Measurements from ENCODE around the gene SORCS3. TPM values are rescaled to one million over a fixed set of nuclear protein-coding genes. Genes with fewer than 3 reads are reported as not detected.

The SORCS3 gene
- total RNA-seq, 2 donors from 2014 or later: not detected

DNA sequence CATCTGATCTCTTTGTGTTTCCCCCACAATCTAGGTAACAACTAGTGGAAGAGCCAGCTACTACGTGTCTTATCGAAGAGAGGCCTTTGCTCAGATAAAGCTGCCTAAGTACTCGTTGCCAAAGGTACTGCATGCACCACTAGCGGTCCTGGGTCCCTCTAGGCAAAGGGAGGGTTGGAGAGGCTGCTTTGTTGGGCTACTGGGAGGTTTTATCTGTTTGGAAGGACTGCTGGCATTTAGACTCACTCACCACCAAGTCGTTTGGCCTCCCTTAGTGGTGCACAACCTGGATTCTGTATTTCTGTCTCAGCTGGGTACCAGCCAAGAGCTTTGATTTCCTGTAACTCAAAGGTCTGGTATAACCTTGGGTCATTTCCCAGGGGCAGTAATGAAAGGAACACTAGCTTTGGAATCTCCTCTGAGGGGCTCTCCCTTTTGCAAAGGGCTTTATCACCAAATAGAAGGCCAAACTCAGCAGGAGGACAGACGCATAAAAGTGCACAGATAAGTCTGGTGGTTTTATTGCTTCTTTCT, 498.3 kb downstream of the SORCS3 start:
- DNase-seq (ENCODE audit: low spot score) (no peak), ATAC-seq (ENCODE audit: insufficient number of reproducible peaks, low FRiP score, low read depth) (no peak)
- Histone ChIP-seq H3K36me3 (no peaks in the 10 kb centered on the region), H3K9me3 (no peaks in the 10 kb centered on the region), H3K27ac (no peak overlapping the region), H3K4me1 (ENCODE audit: control insufficient read depth in 1 of 2, low read depth in 2 of 2) (no peaks in the 10 kb centered on the region), H3K27me3 (replicated peaks; ENCODE audit: insufficient read depth) (no peaks in the 10 kb centered on the region), H3K4me3 (no peak overlapping the region)
- TF ChIP-seq, protein P1, sequence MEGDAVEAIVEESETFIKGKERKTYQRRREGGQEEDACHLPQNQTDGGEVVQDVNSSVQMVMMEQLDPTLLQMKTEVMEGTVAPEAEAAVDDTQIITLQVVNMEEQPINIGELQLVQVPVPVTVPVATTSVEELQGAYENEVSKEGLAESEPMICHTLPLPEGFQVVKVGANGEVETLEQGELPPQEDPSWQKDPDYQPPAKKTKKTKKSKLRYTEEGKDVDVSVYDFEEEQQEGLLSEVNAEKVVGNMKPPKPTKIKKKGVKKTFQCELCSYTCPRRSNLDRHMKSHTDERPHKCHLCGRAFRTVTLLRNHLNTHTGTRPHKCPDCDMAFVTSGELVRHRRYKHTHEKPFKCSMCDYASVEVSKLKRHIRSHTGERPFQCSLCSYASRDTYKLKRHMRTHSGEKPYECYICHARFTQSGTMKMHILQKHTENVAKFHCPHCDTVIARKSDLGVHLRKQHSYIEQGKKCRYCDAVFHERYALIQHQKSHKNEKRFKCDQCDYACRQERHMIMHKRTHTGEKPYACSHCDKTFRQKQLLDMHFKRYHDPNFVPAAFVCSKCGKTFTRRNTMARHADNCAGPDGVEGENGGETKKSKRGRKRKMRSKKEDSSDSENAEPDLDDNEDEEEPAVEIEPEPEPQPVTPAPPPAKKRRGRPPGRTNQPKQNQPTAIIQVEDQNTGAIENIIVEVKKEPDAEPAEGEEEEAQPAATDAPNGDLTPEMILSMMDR (IDR thresholded peaks at IDR 0.05): no peak

DNA sequence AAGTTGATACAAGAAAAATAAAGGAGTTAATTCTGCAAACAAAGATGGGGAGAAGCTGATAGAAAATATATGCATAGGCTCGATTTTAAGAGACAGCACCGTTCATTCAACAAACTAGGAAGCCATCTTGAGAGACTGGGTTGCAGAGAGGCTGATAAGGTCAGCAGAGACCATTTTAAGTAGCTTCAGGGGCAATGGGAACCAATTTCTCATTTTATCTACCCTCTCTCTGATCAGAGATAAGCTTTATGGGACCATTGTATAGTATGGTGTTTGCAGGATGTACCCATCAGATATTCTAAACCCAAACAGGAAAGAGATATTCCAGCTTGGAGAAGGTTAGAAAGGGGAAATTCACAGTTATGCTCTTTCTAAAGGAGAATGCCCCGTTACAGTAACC, 499.5 kb downstream of the SORCS3 start:
- H3K27ac ChIP-seq: no peak overlapping the region
- DNase-seq (ENCODE audit: low spot score) (no peak), ATAC-seq (ENCODE audit: insufficient number of reproducible peaks, low FRiP score, low read depth) (no peak)
- no peaks in the 10 kb centered on the region for H3K36me3 ChIP-seq
- no peaks in the 10 kb centered on the region for H3K4me1 ChIP-seq (ENCODE audit: control insufficient read depth in 1 of 2, low read depth in 2 of 2)
- TF ChIP-seq, protein P1 (IDR thresholded peaks at IDR 0.05): no peak
- H3K27me3 ChIP-seq (replicated peaks; ENCODE audit: insufficient read depth): no peaks in the 10 kb centered on the region
- H3K9me3 ChIP-seq: no peaks in the 10 kb centered on the region
- H3K4me3 ChIP-seq: no peak overlapping the region

DNA sequence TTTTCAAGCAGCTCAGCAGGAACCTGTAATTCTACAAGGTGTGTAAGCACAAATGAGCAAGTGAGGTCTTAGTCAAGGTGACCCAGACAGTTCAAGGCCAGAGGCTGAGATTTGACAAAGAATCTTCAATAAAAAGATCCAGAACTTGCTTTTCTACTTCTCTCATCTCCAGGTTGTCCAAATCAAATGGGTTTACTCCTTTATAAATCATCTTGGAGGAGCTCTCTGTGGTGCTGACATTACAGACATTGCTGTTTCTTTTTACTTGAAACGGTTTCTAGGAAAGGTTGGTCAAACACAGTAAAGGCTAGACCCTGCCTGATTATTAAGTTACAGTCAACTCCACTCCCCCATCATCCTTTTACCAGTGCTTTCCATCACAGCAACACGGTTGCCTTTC, 504.6 kb downstream of the SORCS3 start:
- ATAC-seq (ENCODE audit: insufficient number of reproducible peaks, low FRiP score, low read depth) (no peak), DNase-seq (ENCODE audit: low spot score) (no peak)
- no peaks in the 10 kb centered on the region for H3K36me3 ChIP-seq
- no peaks in the 10 kb centered on the region for H3K27me3 ChIP-seq (replicated peaks; ENCODE audit: insufficient read depth)
- no peak overlapping the region for H3K4me3 ChIP-seq
- no peaks in the 10 kb centered on the region for H3K4me1 ChIP-seq (ENCODE audit: control insufficient read depth in 1 of 2, low read depth in 2 of 2)
- TF ChIP-seq, protein P1 (IDR thresholded peaks at IDR 0.05): no peak
- no peaks in the 10 kb centered on the region for H3K9me3 ChIP-seq
- H3K27ac ChIP-seq: no peak overlapping the region

DNA sequence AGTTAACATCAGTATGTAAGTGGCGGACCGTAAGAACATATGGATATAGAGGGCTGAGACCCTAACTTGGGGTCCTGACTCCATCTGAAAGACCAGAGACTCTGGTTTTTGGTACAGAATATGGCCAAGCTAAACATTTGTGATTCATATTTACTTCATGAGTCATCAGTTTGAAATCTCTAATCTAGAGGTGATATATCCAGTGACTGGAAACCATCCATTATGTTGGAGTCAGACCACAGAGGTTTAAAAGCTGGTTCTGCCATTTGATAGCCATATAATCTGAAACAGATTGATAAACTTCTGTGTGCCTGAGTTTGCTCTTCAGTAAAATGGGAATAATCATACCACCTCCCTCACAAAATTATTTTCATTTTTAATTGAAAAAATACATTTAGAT, 505.3 kb downstream of the SORCS3 start:
- Histone ChIP-seq H3K27ac (no peak overlapping the region), H3K4me1 (ENCODE audit: control insufficient read depth in 1 of 2, low read depth in 2 of 2) (no peaks in the 10 kb centered on the region), H3K9me3 (no peaks in the 10 kb centered on the region), H3K4me3 (no peak overlapping the region), H3K36me3 (no peaks in the 10 kb centered on the region), H3K27me3 (replicated peaks; ENCODE audit: insufficient read depth) (no peaks in the 10 kb centered on the region)
- no peak for ATAC-seq (ENCODE audit: insufficient number of reproducible peaks, low FRiP score, low read depth)
- TF ChIP-seq, protein P1 (IDR thresholded peaks at IDR 0.05): no peak
- no peak for DNase-seq (ENCODE audit: low spot score)

DNA sequence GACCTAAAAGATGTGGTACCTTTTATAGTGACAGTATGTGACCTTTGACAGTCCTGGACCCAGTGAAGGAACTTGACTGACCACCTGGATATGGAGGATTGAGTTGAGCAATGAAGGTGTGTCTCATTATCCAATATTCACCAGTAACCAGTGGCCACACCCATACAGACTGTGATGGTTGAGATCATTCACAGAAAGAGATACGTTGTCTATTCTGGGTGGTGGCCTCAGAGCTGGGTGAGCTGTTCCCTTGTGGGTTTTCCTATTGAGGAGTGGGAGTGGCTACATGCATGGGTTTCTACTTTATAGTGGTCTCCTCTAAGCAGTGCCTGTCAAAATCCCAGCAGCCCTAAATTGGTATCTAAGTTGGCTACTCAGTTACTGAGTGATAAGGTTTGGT, 507.4 kb downstream of the SORCS3 start:
- no peak overlapping the region for H3K4me3 ChIP-seq
- no peak for DNase-seq (ENCODE audit: low spot score)
- no peaks in the 10 kb centered on the region for H3K27me3 ChIP-seq (replicated peaks; ENCODE audit: insufficient read depth)
- no peaks in the 10 kb centered on the region for H3K36me3 ChIP-seq
- no peaks in the 10 kb centered on the region for H3K4me1 ChIP-seq (ENCODE audit: control insufficient read depth in 1 of 2, low read depth in 2 of 2)
- no peak for ATAC-seq (ENCODE audit: insufficient number of reproducible peaks, low FRiP score, low read depth)
- H3K9me3 ChIP-seq: no peaks in the 10 kb centered on the region
- TF ChIP-seq, protein P1 (IDR thresholded peaks at IDR 0.05): no peak
- no peak overlapping the region for H3K27ac ChIP-seq

All from thoracic aorta (tissue), 2 donors.